Right renal pelvis (tissue), 4 donors: ENCODE results near the gene GLI3. TPM values are rescaled to one million over a fixed set of nuclear protein-coding genes. Genes with fewer than 3 reads are reported as not detected.

Source experiments
- DNase-seq, 4 donors: peaks; one replicate each; pipeline ENCODE4 v3.0.0-alpha.2; 2013; ENCODE audit warnings: low read depth in 4 of 4, low spot score in 3 of 4, missing footprints in 1 of 4
- polyA plus RNA-seq, 4 donors: library from polyadenylated mRNA; unstranded; fragments of 120-200 nt; gene quantifications; one replicate each; pipeline ENCODE4 v1.2.1, GENCODE V29; 2013; ENCODE audit not compliant: insufficient read length in 4 of 4

The GLI3 gene
- polyA plus RNA-seq, 4 donors, result 13.6 to 17.3 (median 15.1) TPM

- DNase-seq, result no peak
These were observed 172.0 kb downstream of the GLI3 start for GRCh38 chr7:42065015-42065414.

GRCh38 chr7:42064534-42064933 lies 172.5 kb downstream of the GLI3 start:
- no peak for DNase-seq

GRCh38 chr7:42059275-42059674 lies 177.7 kb downstream of the GLI3 start:
- DNase-seq, result no peak

GRCh38 chr7:42057331-42057730 lies 179.7 kb downstream of the GLI3 start:
- DNase-seq, result no peak

- no peak for DNase-seq
These were observed 181.8 kb downstream of the GLI3 start for GRCh38 chr7:42055171-42055570.

- DNase-seq, result no peak
These were observed 183.2 kb downstream of the GLI3 start for GRCh38 chr7:42053834-42054233.

- no peak for DNase-seq
These were observed 187.2 kb downstream of the GLI3 start for GRCh38 chr7:42049761-42050160.

- DNase-seq, result no peak
These were observed 190.5 kb downstream of the GLI3 start for GRCh38 chr7:42046483-42046882.

GRCh38 chr7:42045961-42046360 lies 191.0 kb downstream of the GLI3 start:
- DNase-seq, result no peak

GRCh38 chr7:42039921-42040320 lies 197.1 kb downstream of the GLI3 start:
- no peak for DNase-seq

- no peak for DNase-seq
These were observed 201.8 kb downstream of the GLI3 start for GRCh38 chr7:42035210-42035609.

GRCh38 chr7:42033480-42033879 lies 203.5 kb downstream of the GLI3 start:
- DNase-seq, result no peak

GRCh38 chr7:42029405-42029804 lies 207.6 kb downstream of the GLI3 start:
- no peak for DNase-seq

- DNase-seq, result no peak
These were observed 209.5 kb downstream of the GLI3 start for GRCh38 chr7:42027521-42027920.

- no peak for DNase-seq
These were observed 210.3 kb downstream of the GLI3 start for GRCh38 chr7:42026622-42027197.

- no peak for DNase-seq
These were observed 211.2 kb downstream of the GLI3 start for GRCh38 chr7:42025635-42026375.

- no peak for DNase-seq
These were observed 212.5 kb downstream of the GLI3 start for GRCh38 chr7:42024537-42024936.

- DNase-seq, result no peak
These were observed 213.7 kb downstream of the GLI3 start for GRCh38 chr7:42023262-42023661.

- no peak for DNase-seq
These were observed 214.2 kb downstream of the GLI3 start for GRCh38 chr7:42022791-42023190.

- no peak for DNase-seq
These were observed 215.0 kb downstream of the GLI3 start for GRCh38 chr7:42022056-42022455.

- no peak for DNase-seq
These were observed 215.4 kb downstream of the GLI3 start for GRCh38 chr7:42021631-42022030.

- no peak for DNase-seq
These were observed 216.9 kb downstream of the GLI3 start for GRCh38 chr7:42020061-42020460.
